H9 (cell line): ENCODE measurements around the gene PLPP7. TPM values are rescaled to one million over a fixed set of nuclear protein-coding genes. Genes with fewer than 3 reads are reported as not detected.

Source experiments
- DNase-seq: peaks from one replicate; pipeline ENCODE4 v3.0.0-alpha.2; 2017
- H2AFZ ChIP-seq: one replicate; pipeline ENCODE4 v1.6.1; 2013; ENCODE audit warnings: mild to moderate bottlenecking, low read length, control low read depth, moderate library complexity
- H2AK5ac ChIP-seq: 2 replicates; pipeline ENCODE4 v1.6.1; 2013; ENCODE audit warnings: low read length, control low read depth, mixed read lengths; ENCODE audit not compliant: insufficient read length
- H2BK120ac ChIP-seq: one replicate; pipeline ENCODE4 v1.6.1; 2013; ENCODE audit warnings: low read depth, mild to moderate bottlenecking, low read length, control low read depth, inconsistent platforms; ENCODE audit not compliant: poor library complexity, severe bottlenecking
- H2BK12ac ChIP-seq: 2 replicates; pipeline ENCODE4 v1.6.1; 2013; ENCODE audit warnings: low read length, control low read depth, mixed read lengths, low read depth; ENCODE audit not compliant: insufficient read length
- H2BK15ac ChIP-seq: 2 replicates; pipeline ENCODE4 v1.6.1; 2013; ENCODE audit warnings: low read depth, low read length, control low read depth
- H2BK20ac ChIP-seq: one replicate; pipeline ENCODE4 v1.6.1; 2013; ENCODE audit warnings: low read depth, mild to moderate bottlenecking, low read length, control low read depth, inconsistent platforms; ENCODE audit not compliant: poor library complexity, severe bottlenecking
- H2BK5ac ChIP-seq: 2 replicates; pipeline ENCODE4 v1.6.1; 2013; ENCODE audit warnings: low read length, control low read depth, mixed read lengths; ENCODE audit not compliant: insufficient read length
- H3K14ac ChIP-seq: 2 replicates; pipeline ENCODE4 v1.6.1; 2013; ENCODE audit warnings: low read length, control low read depth; ENCODE audit not compliant: insufficient read depth
- H3K18ac ChIP-seq: 2 replicates; pipeline ENCODE4 v1.6.1; 2013; ENCODE audit warnings: low read depth, mild to moderate bottlenecking, mixed read lengths, low read length, control low read depth; ENCODE audit not compliant: insufficient read length
- H3K23ac ChIP-seq: 2 replicates; pipeline ENCODE4 v1.6.1; 2013; ENCODE audit warnings: low read length, control low read depth, mixed read lengths, low read depth; ENCODE audit not compliant: insufficient read length
- H3K23me2 ChIP-seq: 2 replicates; pipeline ENCODE4 v1.6.1; 2013; ENCODE audit warnings: low read depth, mild to moderate bottlenecking, mixed read lengths, low read length, control low read depth; ENCODE audit not compliant: insufficient read length, poor library complexity, severe bottlenecking
- H3K27ac ChIP-seq: 2 replicates; pipeline ENCODE4 v1.5.1; 2013; ENCODE audit warnings: low read length, control low read depth, mixed read lengths, low read depth; ENCODE audit not compliant: insufficient read length
- H3K27me3 ChIP-seq: 2 replicates; pipeline ENCODE4 v1.6.1; 2013; ENCODE audit warnings: low read length, control low read depth, inconsistent platforms; ENCODE audit not compliant: insufficient read depth
- H3K4ac ChIP-seq: 2 replicates; pipeline ENCODE4 v1.6.1; 2013; ENCODE audit warnings: low read depth, mild to moderate bottlenecking, control low read depth, inconsistent platforms, low read length, moderate library complexity
- H3K4me1 ChIP-seq: 2 replicates; pipeline ENCODE4 v1.6.1; 2013; ENCODE audit warnings: low read length, control low read depth, inconsistent platforms; ENCODE audit not compliant: insufficient read depth
- H3K4me2 ChIP-seq: 2 replicates; pipeline ENCODE4 v1.6.1; 2013; ENCODE audit warnings: low read length, control low read depth, mixed read lengths; ENCODE audit not compliant: insufficient read length, insufficient read depth
- H3K56ac ChIP-seq: 2 replicates; pipeline ENCODE4 v1.6.1; 2013; ENCODE audit warnings: low read depth, mild to moderate bottlenecking, mixed read lengths, low read length, control low read depth; ENCODE audit not compliant: insufficient read length
- H3K79me1 ChIP-seq: 2 replicates; pipeline ENCODE4 v1.6.1; 2013; ENCODE audit warnings: low read depth, mild to moderate bottlenecking, moderate library complexity, low read length, control low read depth, inconsistent platforms; ENCODE audit not compliant: insufficient read depth, poor library complexity, severe bottlenecking
- H3K79me2 ChIP-seq: 2 replicates; pipeline ENCODE4 v1.6.1; 2013; ENCODE audit warnings: low read length, control low read depth, inconsistent platforms; ENCODE audit not compliant: insufficient read depth
- H3K9ac ChIP-seq: 2 replicates; pipeline ENCODE4 v1.6.1; 2013; ENCODE audit warnings: low read length, control low read depth, mixed read lengths; ENCODE audit not compliant: insufficient read length; ENCODE audit errors: extremely low read depth
- H3K9me3 ChIP-seq: one replicate; pipeline ENCODE4 v1.6.1; 2013; ENCODE audit warnings: low read depth, low read length, inconsistent platforms; ENCODE audit not compliant: control insufficient read depth
- H3T11ph ChIP-seq: one replicate; pipeline ENCODE4 v1.6.1; 2013; ENCODE audit warnings: mild to moderate bottlenecking, low read length, control low read depth, inconsistent platforms
- H4K20me1 ChIP-seq: one replicate; pipeline ENCODE4 v1.6.1; 2013; ENCODE audit not compliant: control insufficient read depth, insufficient read length, insufficient read depth
- H4K5ac ChIP-seq: 2 replicates; pipeline ENCODE4 v1.6.1; 2013; ENCODE audit warnings: low read depth, mild to moderate bottlenecking, mixed read lengths, low read length, control low read depth; ENCODE audit not compliant: insufficient read length
- H4K8ac ChIP-seq: replicated peaks from 2 replicates; pipeline ENCODE4 v1.6.1; 2013; ENCODE audit warnings: low read length, control low read depth, mixed read lengths, low read depth; ENCODE audit not compliant: insufficient read length
- H4K91ac ChIP-seq: 2 replicates; pipeline ENCODE4 v1.6.1; 2013; ENCODE audit warnings: low read depth, mild to moderate bottlenecking, moderate library complexity, mixed read lengths, low read length, control low read depth; ENCODE audit not compliant: insufficient read length
- H3K27ac Mint-ChIP-seq, 3 experiments: 2 replicates in 2 of 3; 3 replicates in 1 of 3; pipeline ENCODE4 v1.8.0; 2020 to 2021; ENCODE audit warnings: mixed read lengths in 3 of 3, mild to moderate bottlenecking in 1 of 3, moderate library complexity in 1 of 3
- H3K27me3 Mint-ChIP-seq: 2 replicates; pipeline ENCODE4 v1.8.0; 2021; ENCODE audit warnings: low read depth, mild to moderate bottlenecking, moderate library complexity, mixed read lengths
- H3K36me3 Mint-ChIP-seq, 3 experiments: 2 replicates in 2 of 3; 3 replicates in 1 of 3; pipeline ENCODE4 v1.8.0; 2020 to 2021; ENCODE audit warnings: low read depth in 3 of 3, mixed read lengths in 3 of 3; ENCODE audit not compliant: insufficient read depth in 1 of 3
- H3K4me1 Mint-ChIP-seq, 2 experiments: 2 replicates each; pipeline ENCODE4 v1.8.0; 2020; ENCODE audit warnings: mixed read lengths in 2 of 2
- H3K4me3 Mint-ChIP-seq, 2 experiments: 2 replicates in 1 of 2; 3 replicates in 1 of 2; pipeline ENCODE4 v1.8.0; 2020 to 2021; ENCODE audit warnings: mild to moderate bottlenecking in 2 of 2, mixed read lengths in 2 of 2, moderate library complexity in 1 of 2
- H3K9me3 Mint-ChIP-seq, 2 experiments: 2 replicates in 1 of 2; 3 replicates in 1 of 2; pipeline ENCODE4 v1.8.0; 2020; ENCODE audit warnings: mild to moderate bottlenecking in 2 of 2, mixed read lengths in 2 of 2, moderate library complexity in 1 of 2
- WGBS: extraction: QIAGEN DNeasy Blood & Tissue Kit; methylation state at CpG from one replicate; pipeline ENCODE4 v1.1.7; 2013; ENCODE audit warnings: missing lambda C conversion rate, low lambda C conversion rate, mixed read lengths; ENCODE audit not compliant: insufficient read length; ENCODE audit errors: extremely low coverage; 5-methylcytosine and 5-hydroxymethylcytosine counted together
- total RNA-seq: library from RNA; stranded (reverse); gene quantifications from 2 replicates; pipeline ENCODE4 v1.2.1, GENCODE V29; 2021
- TF ChIP-seq, protein P1 (sequence below): fragments of 200-600 bp; sonication (generic); conservative IDR thresholded peaks from 3 replicates; pipeline ENCODE4 v1.8.0; 2021; ENCODE audit warnings: antibody characterized with exemption, mild to moderate bottlenecking

The PLPP7 gene
- total RNA-seq, 1 experiment from 2014 or later: 1.9 TPM

DNA sequence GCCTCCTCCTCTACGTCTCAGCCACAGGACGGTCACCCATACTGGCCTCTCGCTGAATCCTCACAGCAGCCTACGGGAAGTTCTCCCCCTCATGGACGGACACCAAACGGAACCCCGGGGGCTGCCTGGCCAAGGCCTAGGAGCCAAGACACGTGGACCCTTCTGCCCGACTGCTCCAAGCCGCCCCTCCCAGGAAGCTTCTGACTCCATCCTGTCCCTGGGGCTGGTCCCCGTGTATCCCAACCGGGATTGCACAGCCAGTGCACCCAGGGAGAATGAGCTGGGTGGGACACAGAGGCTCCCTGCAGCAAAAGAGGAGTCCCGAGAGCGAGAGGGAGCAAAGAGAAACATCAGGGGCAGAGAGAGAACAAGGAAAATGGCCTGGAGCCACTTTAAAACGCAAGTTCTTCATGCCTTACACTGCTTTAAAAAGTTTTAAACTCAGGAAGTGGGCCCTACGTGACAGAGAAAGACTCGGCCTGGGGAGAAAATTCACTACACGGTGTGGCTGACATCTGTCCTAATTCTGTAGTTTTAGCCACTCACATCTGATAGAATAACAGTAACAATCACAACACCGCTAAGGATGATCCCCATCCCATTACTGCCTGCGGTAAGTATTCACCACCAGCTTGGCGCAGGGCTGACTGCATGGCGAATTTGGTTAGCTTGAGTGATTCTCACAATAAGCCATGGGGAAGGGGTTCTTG lies 16.2 kb upstream of the PLPP7 start:
- no peak overlapping the region for H4K5ac ChIP-seq
- TF ChIP-seq, protein P1, sequence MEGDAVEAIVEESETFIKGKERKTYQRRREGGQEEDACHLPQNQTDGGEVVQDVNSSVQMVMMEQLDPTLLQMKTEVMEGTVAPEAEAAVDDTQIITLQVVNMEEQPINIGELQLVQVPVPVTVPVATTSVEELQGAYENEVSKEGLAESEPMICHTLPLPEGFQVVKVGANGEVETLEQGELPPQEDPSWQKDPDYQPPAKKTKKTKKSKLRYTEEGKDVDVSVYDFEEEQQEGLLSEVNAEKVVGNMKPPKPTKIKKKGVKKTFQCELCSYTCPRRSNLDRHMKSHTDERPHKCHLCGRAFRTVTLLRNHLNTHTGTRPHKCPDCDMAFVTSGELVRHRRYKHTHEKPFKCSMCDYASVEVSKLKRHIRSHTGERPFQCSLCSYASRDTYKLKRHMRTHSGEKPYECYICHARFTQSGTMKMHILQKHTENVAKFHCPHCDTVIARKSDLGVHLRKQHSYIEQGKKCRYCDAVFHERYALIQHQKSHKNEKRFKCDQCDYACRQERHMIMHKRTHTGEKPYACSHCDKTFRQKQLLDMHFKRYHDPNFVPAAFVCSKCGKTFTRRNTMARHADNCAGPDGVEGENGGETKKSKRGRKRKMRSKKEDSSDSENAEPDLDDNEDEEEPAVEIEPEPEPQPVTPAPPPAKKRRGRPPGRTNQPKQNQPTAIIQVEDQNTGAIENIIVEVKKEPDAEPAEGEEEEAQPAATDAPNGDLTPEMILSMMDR: no peak
- Mint-ChIP-seq H3K27me3 (peaks cover 21% of the 10 kb centered on the region), H3K36me3 (no peaks in the 10 kb centered on the region), H3K9me3 (no peaks in the 10 kb centered on the region), H3K4me1 (peaks cover 30 to 45% of the 10 kb centered on the region in 2 experiments), H3K27ac (no peak overlapping the region; a peak in 2 of 7 replicates), H3K4me3 (no peak overlapping the region)
- no peak overlapping the region for H3K14ac ChIP-seq
- H4K20me1 ChIP-seq: no peaks in the 10 kb centered on the region
- H3K23ac ChIP-seq: no peak overlapping the region
- H4K8ac ChIP-seq: no peak overlapping the region
- no peak overlapping the region for H2AFZ ChIP-seq
- H4K91ac ChIP-seq: no peak overlapping the region
- H2BK12ac ChIP-seq: no peak overlapping the region
- WGBS: no CpG with 5 or more reads among the region's 22 CpGs
- no peaks in the 10 kb centered on the region for H3K9me3 ChIP-seq
- no peak overlapping the region for H2BK5ac ChIP-seq
- no peak overlapping the region for H3K18ac ChIP-seq
- no peak overlapping the region for H3K4ac ChIP-seq
- H3K4me2 ChIP-seq: no peak overlapping the region
- H3K23me2 ChIP-seq: peaks cover 2% of the 10 kb centered on the region
- H2AK5ac ChIP-seq: no peak overlapping the region
- H3K79me2 ChIP-seq: no peaks in the 10 kb centered on the region
- H2BK120ac ChIP-seq: no peak overlapping the region
- no peak overlapping the region for H3K56ac ChIP-seq
- no peak overlapping the region for H2BK20ac ChIP-seq
- peaks cover 6% of the 10 kb centered on the region; the same call in 1 of the 2 replicates for H3K27me3 ChIP-seq
- no peaks in the 10 kb centered on the region for H3K79me1 ChIP-seq
- H3K9ac ChIP-seq: no peak overlapping the region
- peaks cover 3% of the 10 kb centered on the region; the same call in 1 of the 2 replicates for H3K4me1 ChIP-seq
- peak; percentile 34 for DNase-seq
- no peak overlapping the region for H2BK15ac ChIP-seq
- H3K27ac ChIP-seq: no peak overlapping the region
- no peak overlapping the region for H3T11ph ChIP-seq
